SIG-M5 treated with dmso at 0.1 percent for 504 hours (cell line): ENCODE results near the gene EPS8L1.
"Not testable (repeated sequence)": the region's sequence is repeated elsewhere in the genome, so short reads cannot be mapped to it uniquely, and the experiment has no call there.

ENCODE experiments used
- DNase-seq: peaks from one replicate; lab custom pipeline; 2025; ENCODE audit not compliant: unreplicated experiment; lab: John Stamatoyannopoulos, UW

The EPS8L1 gene

DNA sequence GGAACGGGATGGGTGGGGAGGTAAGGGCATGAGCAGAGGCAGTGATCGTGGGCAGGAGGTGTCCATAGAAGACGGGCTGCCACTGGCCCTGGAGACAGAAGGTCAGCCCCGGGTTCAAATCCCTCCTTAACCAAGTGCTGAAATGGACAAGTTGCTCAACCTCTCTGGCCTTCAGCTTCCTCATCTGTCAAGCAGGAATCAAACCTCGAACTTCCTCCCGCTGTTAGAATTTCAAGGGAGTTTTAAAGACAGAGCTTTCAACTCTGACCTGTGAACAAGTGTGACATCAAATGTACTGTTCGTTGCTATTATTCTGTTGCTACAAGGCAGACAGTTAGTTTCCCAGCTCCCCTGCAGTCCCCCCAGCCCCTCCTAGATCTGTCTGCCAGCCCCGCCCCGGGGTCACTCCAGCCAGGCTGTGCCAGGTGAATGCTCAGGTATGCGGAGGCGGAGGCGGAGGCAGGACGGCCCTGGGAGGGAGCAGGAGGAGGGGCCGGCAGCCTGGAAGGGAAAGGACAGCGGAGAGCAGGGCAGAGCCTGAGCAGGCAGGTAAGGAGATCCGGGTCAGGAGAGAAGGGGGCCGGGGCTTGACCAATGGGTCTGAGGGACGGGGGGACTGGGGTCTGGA is at the start of gene EPS8L1:
TSS of gene EPS8L1 (plus strand) at position 499 of the 628 bp plus-strand sequence. CDS start 576 bp downstream, outside the sequence.
- DNase-seq, result peak; percentile 69

DNA sequence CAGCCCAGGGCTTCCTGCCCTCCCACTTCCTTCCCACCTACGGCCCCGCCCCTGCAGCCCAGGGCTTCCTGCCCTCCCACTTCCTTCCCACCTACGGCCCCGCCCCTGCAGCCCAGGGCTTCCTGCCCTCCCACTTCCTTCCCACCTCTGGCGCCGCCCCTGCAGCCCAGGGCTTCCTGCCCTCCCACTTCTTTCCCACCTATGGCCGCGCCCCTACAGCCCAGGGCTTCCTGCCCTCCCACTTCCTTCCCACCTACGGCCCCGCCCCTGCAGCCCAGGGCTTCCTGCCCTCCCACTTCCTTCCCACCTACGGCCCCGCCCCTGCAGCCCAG is 48.6 kb upstream of the EPS8L1 start:
- not testable (repeated sequence) for DNase-seq

DNA sequence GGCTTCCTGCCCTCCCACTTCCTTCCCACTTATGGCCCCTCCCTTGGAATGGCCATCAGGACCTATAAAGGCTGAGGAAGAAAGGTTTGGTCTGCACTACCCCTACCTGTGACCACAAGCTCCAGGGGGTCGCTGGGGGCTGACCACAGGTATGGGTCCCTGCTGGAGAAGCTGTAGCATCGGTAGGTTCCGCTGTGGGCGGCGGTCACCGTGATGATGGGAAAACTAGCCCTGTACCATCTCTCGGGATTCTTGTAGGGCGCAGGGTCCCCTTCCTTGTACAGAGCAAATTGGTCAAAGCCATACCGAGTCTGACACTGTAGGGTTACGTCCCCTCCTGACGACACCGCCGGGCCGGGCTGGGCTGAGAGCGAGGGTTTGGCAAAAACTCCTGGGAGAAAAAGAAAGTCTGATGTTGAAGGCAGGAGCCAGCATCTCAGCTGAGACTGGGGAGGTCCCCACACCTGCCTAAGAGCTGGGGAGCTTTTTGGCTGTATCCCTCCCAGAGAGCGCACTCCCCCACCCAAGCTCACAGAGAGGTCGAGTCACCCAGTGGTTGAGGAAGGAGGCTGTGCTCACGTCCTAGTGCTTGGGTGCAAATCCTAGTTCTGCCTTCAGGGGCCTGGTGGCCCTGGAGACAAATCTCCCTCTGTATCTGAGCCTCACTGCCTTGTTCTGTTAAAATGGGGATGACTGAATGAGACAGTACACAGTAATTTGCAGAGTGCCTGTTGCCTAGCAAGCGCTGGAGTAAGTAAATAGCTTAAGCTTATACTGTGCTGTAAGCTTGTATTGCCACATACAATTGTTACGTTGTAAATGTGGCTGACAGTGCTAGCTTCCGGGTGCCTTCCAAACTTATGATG is 48.0 kb upstream of the EPS8L1 start:
- DNase-seq, result peak; percentile 69

DNA sequence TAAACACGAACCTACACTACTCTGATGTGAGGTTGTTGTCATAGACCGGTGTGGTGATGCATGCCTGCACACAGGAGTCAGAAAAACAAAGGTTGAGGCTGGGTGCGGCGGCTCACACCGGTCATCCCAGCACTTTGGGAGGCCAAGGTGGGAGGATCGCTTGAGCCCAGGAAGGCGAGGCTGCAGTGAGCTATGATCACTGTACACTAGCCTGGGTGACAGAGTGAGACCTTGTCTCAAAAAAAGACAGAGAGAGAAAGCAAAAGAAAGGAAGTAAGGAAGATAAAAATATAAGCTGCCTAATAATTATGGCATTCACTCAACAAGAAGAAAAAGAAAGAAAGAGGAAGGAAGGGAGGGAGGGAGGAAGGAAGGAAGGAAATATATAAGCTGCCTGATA is 46.9 kb upstream of the EPS8L1 start:
- no peak for DNase-seq

DNA sequence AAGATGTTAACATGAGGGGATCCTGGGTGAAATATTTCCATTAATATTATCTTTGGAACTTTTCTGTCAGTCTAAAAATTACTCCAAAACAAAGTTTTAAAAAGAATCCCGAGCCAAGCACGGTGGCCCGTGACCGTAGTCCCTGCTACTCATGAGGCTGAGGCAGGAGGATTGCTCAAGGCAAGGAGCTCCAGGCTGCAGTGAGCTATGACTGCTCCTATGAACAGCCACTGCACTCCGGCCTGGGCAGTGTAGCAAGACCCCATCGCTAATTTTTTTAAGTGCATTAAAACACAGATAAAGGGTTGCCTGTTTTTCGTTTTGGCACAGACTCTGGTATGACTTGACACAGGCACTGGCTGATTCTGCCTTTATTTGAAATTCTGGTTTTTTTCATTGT is 44.5 kb upstream of the EPS8L1 start:
- no peak for DNase-seq

DNA sequence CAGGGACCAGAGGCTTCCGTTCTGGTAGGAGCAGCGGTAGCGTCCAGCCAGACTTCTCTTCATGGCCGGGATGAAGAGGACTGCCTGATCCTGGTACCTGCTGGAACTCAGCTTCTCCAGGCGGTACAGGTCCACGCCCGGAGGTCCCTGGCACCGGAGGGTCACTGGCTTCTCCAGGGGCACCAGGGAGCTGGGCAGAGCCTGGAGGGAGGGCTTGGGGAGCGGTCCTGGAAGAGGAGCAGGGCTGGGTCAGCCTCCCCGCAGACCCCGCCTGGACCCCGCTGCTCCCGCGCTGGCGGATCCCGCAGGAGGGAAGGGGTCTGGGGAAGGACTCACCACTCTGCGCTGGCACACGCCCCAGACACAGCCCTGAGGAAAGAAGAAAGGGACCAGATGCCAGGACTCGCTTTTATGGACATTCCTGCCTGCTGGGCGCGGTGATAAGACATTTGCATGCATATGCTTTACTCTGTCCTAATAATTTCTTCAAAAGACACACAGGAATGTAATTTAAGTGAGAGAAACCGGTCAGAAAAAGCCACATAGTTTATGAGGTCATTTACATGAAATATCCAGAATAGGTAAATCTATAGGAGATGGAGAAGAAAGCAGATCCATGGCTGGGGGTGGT is 43.4 kb upstream of the EPS8L1 start:
- no peak for DNase-seq

DNA sequence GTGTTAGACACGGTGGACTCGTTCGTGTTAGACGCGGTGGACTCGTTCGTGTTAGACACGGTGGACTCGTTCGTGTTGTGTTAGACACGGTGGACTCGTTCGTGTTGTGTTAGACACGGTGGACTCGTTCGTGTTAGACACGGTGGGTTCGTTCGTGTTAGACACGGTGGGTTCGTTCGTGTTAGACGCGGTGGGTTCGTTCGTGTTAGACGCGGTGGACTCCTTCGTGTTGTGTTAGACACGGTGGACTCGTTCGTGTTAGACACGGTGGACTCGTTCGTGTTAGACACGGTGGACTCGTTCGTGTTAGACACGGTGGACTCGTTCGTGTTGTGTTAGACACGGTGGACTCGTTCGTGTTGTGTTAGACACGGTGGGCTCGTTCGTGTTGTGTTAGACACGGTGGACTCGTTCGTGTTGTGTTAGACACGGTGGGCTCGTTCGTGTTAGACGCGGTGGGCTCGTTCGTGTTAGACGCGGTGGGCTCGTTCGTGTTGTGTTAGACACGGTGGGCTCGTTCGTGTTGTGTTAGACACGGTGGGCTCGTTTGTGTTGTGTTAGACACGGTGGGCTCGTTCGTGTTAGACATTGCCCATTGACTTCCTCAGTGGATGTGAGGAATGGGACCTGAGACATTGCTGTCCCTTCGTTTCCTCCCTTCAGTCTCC is 42.6 kb upstream of the EPS8L1 start:
- DNase-seq, result not testable (repeated sequence)

DNA sequence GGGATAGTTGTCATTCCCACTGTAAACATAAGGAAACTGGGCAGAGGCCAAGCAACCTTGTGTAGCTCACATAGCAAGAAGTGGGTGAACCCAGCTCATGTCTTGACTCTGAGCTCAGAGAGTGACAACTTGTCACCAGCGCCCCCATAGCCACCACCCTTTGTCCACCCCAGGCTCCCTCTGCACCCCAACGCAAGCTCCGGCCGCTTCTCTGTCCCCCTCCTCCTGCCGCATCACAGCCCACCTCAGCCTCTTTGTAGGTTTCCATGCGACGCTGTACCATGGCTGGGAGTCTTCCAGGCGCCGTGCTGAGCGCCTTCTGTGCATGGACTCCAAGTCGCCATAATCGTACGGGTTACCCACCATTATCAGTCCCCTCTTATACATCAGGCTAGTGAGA is 40.9 kb upstream of the EPS8L1 start:
- no peak for DNase-seq

DNA sequence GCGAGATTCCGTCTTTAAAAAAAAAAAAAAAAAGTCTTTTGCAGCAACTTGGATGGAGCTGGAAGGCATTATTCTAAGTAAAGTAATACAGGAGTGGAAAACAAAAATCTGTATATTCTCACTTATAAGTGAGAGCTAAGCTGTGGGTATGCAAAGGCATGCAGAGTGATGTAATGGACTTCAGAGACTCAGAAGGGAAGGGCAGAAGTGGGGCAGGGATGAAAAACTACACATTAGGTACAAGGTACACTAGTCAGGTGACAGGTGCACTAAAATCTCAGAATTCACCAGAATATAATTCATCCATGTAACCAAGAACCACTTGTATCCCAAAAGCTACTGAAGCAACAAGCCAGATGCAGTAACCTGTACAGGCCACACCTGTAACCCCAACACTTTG is 39.6 kb upstream of the EPS8L1 start:
- DNase-seq, result no peak

DNA sequence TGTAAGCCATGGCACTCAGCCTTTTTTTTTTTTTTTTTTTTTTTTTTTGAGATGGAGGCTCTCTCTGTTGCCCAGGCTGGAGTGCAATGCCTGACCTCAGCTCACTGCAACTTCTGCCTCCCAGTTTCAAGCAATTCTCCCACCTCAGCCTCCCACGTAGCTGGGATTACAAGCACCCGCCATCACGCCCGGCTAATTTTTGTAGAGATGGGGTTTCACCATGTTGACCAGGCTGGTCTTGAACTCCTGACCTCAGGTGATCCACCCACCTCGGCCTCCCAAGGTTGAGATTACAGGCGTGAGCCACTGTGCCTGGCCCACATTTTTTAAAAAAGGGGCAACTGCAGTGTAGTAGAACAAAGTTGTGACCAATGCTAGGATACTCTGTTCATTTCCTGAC is 38.1 kb upstream of the EPS8L1 start:
- DNase-seq, result not testable (repeated sequence)

DNA sequence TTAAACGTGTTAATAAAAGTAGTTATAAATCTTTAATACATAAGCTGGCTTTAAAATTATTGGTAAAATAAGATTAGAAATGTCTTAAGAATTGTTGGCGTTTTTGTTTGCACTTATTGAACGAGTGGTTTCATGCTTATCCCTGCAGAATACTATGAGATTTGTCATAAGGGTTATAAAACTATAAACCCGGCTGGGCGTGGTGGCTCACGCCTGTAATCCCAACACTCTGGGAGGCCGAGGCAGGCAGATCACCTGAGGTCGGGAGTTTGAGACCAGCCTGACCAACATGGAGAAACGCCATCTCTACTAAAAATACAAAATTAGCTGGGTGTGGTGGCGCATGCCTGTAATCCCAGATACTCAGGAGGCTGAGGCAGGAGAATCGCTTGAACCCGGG is 35.0 kb upstream of the EPS8L1 start:
- not testable (repeated sequence) for DNase-seq

DNA sequence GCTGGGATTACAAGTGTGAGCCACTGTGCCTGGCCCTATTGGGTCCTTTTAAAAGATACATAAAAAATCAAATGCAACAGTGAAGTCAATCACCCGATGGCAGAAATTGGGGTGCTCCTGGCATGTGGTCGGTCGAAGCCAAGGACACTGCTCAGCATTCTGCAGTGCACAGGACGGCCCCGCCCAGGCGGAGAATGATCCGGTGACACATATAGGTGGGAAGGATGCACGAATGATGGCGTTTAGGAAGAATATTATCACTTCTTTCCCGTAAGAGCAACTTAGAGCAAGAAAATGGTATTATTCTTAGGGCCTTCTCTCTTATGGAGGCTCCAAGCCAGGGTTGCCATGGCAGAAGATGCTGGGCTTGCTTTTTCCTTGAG is 34.4 kb upstream of the EPS8L1 start:
- no peak for DNase-seq

DNA sequence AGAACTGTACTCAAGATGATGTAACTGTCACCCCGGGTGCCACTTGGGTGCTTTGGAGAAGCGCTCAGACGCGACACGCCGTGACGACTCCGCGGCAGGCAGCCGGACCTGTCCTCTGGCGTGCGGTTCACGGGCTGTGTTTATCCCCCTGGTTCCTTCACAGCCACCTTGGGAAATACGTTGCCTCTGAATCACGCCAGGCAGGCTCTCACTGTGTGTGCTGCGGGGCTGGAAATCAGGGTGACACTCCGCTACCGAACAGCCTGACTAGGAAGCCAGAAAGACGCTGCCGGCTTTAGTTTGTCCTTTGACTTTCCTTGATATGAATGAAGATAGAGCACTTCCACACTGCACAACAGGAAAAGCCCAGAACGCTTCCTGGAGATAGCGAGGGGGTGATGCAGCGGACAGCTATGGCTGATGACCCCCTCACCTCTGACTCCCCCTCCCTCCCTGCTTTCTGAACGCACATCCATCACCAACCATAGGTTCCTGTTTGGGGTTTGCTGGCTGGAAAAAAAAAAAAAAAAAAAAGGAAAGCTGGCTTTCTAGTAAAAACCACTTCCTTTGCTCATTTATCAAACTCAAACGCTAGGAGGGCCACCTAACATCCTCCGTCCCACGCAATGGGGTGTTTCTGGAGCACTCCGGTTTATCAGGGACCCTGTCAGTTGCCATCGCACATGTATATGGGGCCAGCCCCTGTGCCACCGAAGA is 33.9 kb upstream of the EPS8L1 start:
- DNase-seq, result no peak

DNA sequence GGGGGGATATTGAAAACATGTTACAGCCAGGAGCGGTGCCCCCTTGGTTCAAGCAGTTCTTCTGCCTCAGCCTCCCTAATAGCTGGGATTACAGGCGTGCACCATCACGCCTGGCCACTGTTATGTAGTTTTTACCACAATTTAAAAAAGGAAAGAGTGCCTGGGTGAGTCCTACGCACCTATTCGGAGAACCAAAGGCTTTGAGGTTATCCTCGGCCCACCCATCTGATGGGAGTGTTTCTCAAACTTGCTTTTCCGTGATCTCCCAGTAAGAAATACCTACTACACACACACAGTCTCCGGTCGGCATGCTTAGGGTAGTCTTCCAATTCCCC is 33.4 kb upstream of the EPS8L1 start:
- no peak for DNase-seq

DNA sequence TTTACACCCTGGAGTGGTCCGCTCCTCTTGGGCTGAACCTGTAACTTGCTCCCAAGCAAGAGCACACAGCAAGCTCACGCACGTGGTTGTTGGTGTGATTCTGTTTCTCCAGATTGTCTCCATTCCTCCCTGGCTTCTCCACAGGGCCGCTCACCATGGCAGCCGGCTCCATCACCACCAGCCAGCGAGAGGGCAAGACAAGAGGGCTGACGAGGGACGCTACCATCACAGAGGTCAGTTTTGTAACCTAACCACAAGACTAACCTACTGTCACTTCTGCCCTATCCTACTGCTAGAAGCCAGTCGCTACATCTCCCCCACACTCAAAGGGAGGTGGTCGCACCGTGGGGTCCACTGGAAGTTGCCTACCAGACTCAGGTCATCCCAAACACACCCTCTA is 33.0 kb upstream of the EPS8L1 start:
- no peak for DNase-seq

DNA sequence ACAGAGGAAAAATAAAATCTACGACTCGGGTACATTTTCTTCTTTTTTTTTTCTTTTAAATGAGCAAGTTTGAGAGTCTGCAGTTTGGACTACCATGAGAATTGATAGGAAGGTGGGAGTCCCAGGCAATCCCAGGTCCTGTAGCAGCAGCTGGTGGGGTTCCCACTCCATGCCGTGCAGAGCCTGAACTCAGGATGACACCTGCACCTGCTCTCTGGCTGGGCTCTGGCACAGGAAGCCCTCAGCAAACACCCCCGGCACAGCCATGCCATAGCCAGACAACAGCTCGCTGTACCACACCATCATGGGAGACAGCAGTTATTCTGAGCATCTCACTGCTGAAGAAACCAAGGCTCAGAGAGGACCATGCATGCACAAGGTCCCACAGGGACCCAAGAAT is 31.4 kb upstream of the EPS8L1 start:
- DNase-seq, result no peak

DNA sequence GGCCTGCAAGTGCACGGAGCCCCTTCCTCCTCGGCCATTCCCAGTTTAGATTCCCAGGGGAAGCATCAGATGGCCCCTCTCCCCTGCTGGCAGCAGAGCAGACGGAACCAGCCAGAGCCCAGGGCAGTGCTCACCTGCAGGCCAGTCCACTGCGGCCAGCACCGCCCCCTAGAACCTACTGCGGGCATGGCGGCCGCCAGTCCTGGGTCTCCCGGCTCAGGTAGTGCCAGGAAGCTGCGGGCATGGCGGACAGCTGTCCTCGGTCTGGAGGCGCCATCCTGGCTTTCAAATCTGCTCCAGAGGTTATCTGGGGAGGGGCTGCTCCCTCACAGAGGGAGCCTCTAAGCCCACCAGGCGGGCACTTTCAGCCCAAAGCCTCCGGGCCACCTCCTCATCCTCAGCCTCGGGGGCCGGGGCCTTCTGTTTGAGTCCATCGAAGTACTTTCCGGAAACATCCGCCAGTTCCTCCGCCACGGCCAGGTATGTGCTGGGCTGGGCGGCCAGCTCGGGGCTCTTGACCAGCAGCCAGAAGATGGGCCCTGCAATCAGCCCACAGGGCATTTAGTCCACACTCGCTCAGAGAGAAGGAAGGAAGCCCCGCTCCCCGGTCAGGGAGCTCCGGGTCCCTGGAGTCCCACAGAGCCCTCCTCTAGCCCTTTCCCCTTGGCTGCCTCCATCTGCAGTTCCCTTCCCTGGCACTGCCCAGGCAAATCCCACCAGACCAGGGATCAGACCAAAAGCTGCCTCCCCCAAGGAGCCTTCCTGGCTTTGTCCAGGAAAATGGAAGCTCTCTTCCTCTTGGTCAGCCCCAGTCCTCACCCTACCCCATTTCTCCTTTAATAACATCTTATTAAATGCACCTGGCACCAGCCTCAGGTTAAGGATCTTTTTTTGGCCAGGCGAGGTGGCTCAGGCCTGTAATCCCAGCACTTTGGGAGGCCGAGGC is 30.6 kb upstream of the EPS8L1 start:
- DNase-seq, result no peak

DNA sequence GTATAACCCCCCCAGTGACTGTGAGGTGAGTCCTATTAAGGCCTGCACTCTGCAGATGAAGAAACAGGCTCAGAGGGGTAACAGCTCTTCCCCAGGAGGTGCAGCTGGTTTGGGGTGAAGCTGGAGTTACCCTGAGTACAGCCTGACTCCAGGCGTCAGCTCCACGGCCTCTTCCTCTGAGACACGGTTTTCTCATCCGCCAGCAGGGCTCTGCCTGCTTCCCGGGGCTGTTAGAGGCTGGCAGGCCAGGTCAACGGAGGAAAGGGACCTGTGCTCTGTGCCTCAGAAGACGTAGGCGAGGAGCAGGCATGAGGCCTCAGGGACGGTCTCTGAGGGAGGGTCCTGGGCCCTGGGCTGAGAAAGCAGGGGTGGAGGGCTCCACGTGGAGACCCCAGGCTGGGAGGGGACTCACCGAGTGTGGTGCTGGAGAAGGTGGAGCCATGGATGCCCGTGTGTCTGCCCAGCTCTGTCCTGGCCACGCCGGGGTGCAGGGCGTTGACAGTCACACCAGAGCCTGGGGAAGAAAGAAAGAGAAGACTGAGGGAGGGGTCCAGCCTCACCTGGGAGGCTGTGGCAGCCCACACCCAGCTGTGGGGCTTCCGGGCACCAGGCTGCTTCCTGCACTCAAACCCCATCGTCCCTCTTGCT is 28.6 kb upstream of the EPS8L1 start:
- no peak for DNase-seq

DNA sequence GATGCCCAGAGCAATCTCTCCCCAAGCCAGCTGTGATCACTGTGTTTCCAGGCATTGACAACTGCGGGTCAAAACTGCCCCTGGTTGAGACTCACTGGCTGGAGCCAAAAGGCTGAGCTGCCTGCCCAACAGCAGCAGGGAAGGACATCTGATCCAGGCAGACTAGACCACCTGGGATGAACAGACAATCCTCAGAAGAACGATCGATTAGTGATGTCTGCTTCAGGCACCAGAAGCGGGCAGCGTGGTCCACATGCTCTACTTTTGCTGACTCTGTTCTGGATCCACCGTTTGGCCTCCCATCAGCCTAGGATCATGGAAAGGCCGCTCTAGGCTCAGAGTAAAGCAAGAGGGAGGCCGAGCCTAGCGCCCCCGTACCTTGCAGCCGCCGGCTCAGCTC is 27.7 kb upstream of the EPS8L1 start:
- DNase-seq, result no peak

DNA sequence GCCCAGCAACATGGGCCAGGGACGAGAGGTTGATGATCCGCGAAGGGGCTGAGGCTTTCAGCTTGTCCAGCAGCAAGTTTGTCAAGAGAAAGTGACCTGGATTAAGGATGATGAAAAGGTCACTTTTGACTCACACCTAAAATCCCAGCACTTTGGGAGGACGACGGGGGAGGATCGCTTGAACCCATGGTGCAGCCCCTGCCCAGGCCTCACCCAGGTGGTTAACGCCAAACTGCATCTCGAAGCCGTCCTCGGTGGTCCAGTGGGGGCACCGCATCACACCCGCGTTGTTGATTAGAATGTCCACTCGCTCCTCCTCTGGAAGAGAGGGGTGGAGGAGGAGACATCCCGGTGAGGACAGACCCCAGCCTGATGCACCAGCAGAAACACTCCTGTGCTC is 27.2 kb upstream of the EPS8L1 start:
- DNase-seq, result no peak
